RWPE1 (cell line): ENCODE results near the gene VPS8.

Experiments used
- CTCF ChIA-PET: fragments of 350-600 bp; sonication (Branson Sonifier 250); formaldehyde crosslinking; extraction: SDS; loops from one replicate; lab custom pipeline; 2021; lab: Yijun Ruan, JAX
- POLR2A ChIA-PET: fragments of 400-600 bp; formaldehyde crosslinking; extraction: SDS; loops from one replicate; lab custom pipeline; 2020; ENCODE audit warnings: antibody characterized with exemption; ENCODE audit not compliant: low non-redundant PET; lab: Yijun Ruan, JAX
- DNase-seq: peaks from one replicate; pipeline ENCODE4 v3.0.0; 2012; ENCODE audit warnings: low spot score
- H3K27ac ChIP-seq: fragments of 450-650 bp; 2 replicates; pipeline ENCODE4 v1.5.1; 2017
- TF ChIP-seq, protein P1 (sequence below): fragments of 450-650 bp; conservative IDR thresholded peaks from 2 replicates; pipeline ENCODE4 v1.5.1; 2017; ENCODE audit warnings: low read depth, mild to moderate bottlenecking

Gene VPS8

DNA sequence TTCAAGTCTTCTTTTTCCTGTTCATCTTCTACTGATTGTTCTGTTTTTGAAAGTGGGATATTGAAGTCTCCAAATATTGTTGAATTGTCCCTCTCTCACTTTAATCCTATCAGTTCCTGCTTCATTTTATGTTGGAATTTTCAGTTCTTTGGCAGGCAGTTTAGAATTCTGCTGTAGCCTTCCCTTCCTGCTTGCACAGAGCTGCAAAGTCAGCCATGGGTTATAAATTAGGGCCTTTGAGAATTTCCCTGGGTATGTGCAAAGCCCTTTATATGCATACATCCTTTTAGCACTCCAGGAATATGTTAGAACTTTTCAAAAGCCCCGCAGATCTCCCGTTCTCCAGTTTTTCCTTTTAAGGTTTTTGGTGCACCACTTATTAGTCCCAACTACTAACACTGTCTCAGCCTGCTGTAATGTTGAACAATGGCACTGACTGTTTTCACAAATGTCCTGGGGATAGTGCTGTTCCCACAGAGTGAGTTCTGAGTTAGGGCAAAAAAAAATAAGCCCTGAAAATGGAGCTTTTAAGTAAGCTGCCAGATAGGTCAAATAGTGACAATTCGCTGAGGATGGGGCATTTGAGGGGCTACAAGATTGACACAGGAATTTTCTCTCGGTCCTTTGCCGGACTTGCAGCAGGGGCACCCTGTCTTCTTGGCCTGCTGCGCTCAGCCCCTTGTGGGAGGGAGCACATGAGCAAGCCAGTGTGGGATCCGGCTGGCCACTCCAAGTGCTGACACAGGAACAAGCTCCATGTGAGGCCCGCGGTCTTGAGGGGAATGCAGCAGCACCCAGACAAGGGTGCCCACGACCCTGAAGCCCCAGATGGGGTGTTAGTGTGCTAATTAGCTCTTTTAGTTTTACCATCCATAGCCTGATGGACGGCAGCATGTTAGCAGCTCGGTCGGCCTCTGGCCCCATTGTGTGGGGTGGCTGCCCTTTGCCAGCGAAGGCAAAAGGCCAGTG is 96.0 kb downstream of the VPS8 start:
- TF ChIP-seq, protein P1, sequence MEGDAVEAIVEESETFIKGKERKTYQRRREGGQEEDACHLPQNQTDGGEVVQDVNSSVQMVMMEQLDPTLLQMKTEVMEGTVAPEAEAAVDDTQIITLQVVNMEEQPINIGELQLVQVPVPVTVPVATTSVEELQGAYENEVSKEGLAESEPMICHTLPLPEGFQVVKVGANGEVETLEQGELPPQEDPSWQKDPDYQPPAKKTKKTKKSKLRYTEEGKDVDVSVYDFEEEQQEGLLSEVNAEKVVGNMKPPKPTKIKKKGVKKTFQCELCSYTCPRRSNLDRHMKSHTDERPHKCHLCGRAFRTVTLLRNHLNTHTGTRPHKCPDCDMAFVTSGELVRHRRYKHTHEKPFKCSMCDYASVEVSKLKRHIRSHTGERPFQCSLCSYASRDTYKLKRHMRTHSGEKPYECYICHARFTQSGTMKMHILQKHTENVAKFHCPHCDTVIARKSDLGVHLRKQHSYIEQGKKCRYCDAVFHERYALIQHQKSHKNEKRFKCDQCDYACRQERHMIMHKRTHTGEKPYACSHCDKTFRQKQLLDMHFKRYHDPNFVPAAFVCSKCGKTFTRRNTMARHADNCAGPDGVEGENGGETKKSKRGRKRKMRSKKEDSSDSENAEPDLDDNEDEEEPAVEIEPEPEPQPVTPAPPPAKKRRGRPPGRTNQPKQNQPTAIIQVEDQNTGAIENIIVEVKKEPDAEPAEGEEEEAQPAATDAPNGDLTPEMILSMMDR: no peak
- no peak for DNase-seq
- no peak overlapping the region for H3K27ac ChIP-seq
- ChIA-PET CTCF (no interaction called here), POLR2A (no interaction called here)

DNA sequence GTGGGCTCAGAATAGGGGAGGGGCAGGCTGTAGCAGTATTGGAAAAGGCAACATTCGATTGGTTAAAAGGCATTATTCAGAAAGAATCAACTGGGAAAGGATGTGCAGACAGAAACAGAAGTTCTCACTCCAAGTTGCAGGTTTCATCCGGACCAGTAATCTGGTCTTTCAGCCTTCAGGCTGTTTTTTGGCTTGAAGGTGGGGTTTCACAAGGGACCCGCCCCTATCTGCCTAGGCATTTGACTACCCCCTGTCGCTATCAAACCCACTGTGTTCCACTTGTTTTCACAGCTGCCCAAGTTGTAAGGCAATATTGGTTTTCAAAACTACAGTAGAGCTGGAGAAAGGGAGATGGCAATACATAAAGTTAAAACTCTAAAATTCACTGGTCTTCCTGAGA is 96.9 kb downstream of the VPS8 start:
- CTCF ChIA-PET: no interaction called here
- no peak for DNase-seq
- POLR2A ChIA-PET: no interaction called here
- TF ChIP-seq, protein P1: no peak
- no peak overlapping the region for H3K27ac ChIP-seq

DNA sequence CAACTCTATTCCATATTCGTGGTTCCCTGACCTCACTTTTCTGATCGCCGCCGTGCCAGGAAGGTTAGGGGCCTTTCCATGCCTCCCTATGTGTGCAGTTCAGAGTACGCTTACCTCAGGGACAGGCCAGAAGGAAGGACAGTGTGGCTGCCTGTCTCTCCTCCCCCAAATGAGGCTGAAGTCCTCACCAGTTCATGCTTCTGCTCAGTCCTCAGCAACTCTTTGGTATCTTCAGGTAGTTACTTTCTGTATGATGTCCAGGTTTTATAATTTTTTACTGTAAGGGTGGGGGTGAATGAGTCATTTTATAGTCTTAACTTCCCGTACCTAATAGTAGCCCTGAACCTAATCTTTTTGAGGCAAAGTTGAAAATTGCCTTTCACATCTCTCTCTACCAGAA is 98.7 kb downstream of the VPS8 start:
- ChIA-PET CTCF (no interaction called here), POLR2A (no interaction called here)
- no peak overlapping the region for H3K27ac ChIP-seq
- TF ChIP-seq, protein P1: no peak
- DNase-seq: no peak

DNA sequence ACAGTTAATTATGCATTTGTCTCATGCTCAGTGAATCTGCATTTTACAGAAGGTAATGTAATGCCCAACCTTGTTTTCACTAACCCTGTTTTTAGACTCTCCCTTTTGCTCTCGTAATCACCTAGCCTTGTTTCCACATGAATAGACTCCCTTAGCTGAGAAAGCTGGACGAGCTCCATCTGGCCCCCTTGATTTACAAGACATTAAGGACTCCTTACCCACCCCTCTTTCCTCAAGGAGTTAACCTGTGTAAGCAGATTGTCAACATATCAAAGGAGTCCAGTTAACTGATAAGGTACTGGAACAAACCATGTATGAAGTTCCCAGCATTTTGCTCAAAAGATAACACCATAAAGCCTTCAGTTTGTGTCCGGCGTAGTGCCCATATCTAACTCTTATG is 99.6 kb downstream of the VPS8 start:
- TF ChIP-seq, protein P1: no peak
- H3K27ac ChIP-seq: no peak overlapping the region
- DNase-seq: no peak
- POLR2A ChIA-PET: no interaction called here
- CTCF ChIA-PET: no interaction called here

DNA sequence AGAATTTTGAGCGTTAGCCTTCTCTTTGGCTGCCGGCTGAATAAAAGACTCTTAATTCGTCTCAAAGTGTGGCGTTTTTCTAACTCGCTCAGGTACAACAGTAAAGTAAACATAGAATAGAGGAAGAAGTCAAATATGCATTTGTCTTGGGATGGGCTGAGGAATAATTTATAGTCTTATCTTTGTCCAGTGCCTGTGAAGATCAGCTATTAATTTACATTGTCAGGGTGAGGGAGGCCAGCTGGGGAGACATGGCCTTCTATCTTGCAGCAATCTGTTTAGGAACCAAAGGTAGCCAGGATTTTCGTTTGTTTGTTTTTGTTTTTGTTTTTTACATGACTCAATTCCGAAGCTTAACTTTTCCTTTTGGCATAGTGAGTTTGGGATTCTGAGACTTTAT is 100.2 kb downstream of the VPS8 start:
- no peak overlapping the region for H3K27ac ChIP-seq
- no peak for DNase-seq
- TF ChIP-seq, protein P1: no peak
- ChIA-PET CTCF (no interaction called here), POLR2A (no interaction called here)

DNA sequence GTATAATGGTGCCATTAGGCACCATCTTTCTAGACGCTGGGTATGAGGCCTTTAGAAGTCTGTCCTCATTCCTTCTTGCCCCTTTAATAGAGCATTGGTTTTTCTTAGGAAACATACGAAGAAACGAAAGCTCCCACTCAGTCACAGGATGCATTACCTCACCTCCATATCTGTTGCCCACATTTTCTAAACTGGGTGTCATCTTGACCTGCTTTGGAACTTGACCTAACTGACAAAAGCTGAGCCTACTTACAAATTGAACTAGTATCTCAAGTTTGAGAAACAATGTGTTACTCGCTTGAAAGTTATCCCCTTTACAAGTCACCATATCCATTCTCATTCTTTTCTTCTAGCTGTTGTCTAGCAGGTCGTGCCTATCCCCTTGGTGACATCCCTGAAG is 102.7 kb downstream of the VPS8 start:
- TF ChIP-seq, protein P1: no peak
- H3K27ac ChIP-seq: no peak overlapping the region
- ChIA-PET POLR2A (no interaction called here), CTCF (no interaction called here)
- DNase-seq: no peak
